ENCODE measurements around the gene ARRDC4. TPM values are rescaled to one million over a fixed set of nuclear protein-coding genes. Genes with fewer than 3 reads are reported as not detected.

Gene ARRDC4
- total RNA-seq, 2 experiments from 2014 or later: 0.52 to 0.56 TPM

GRCh38 chr15:97953748-97954147 lies 6.8 kb upstream of the ARRDC4 start:
- H3K36me3 Mint-ChIP-seq (ENCODE audit: low read depth): no peaks in the 10 kb centered on the region
- H3K4me1 Mint-ChIP-seq: no peaks in the 10 kb centered on the region
- no peak overlapping the region for H3K4me3 Mint-ChIP-seq
- no peaks in the 10 kb centered on the region for H3K9me3 Mint-ChIP-seq
- peaks cover 1% of the 10 kb centered on the region for H3K27me3 Mint-ChIP-seq
- DNase-seq: no peak
- no peak overlapping the region for H3K27ac Mint-ChIP-seq
- CTCF ChIA-PET: no interaction called here
- POLR2A ChIA-PET: no interaction called here

- POLR2A ChIA-PET: no interaction called here
- peaks cover 1% of the 10 kb centered on the region for H3K27me3 Mint-ChIP-seq
- peaks cover 8% of the 10 kb centered on the region for H3K4me1 Mint-ChIP-seq
- no peaks in the 10 kb centered on the region for H3K36me3 Mint-ChIP-seq (ENCODE audit: low read depth)
- DNase-seq: no peak
- CTCF ChIA-PET: no interaction called here
- H3K4me3 Mint-ChIP-seq: no peak overlapping the region
- H3K9me3 Mint-ChIP-seq: no peaks in the 10 kb centered on the region
- no peak overlapping the region for H3K27ac Mint-ChIP-seq
These were observed 5.5 kb upstream of the ARRDC4 start for GRCh38 chr15:97955035-97955434.

DNA sequence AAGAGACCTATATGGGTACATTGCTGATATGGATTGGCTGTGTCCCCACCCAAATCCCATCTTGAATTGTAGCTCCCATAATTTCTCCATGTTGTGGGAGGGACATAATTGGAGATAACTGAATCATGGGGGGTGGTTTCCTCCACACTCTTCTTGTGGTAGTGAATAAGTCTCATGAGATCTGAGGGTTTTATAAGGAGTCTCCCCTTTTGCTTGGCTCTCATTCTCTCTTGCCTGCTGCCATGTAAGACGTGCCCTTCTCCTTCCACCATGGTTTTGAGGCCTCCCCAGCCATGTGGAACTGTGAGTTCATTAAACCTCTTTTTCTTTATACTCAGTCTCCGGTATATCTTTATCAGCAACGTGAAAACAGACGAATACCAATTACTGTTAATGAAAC lies 5.0 kb upstream of the ARRDC4 start:
- DNase-seq: no peak
- Mint-ChIP-seq H3K4me3 (no peak overlapping the region), H3K27me3 (peaks cover 1% of the 10 kb centered on the region), H3K27ac (peak overlapping the region; percentile 37), H3K9me3 (no peaks in the 10 kb centered on the region), H3K4me1 (peaks cover 12% of the 10 kb centered on the region), H3K36me3 (ENCODE audit: low read depth) (no peaks in the 10 kb centered on the region)
- ChIA-PET POLR2A (no interaction called here), CTCF (no interaction called here)

- CTCF ChIA-PET: interaction anchor here (1.2 kb wide), 1 partner anchor 10 kb away, joined by 3 read pairs; no protein-coding TSS in a partner anchor
- DNase-seq: no peak
- no peaks in the 10 kb centered on the region for H3K9me3 Mint-ChIP-seq
- peaks cover 13% of the 10 kb centered on the region for H3K27me3 Mint-ChIP-seq
- peak overlapping the region; percentile 74 for H3K27ac Mint-ChIP-seq
- POLR2A ChIA-PET: no interaction called here
- peaks cover 22% of the 10 kb centered on the region for H3K4me1 Mint-ChIP-seq
- no peaks in the 10 kb centered on the region for H3K36me3 Mint-ChIP-seq (ENCODE audit: low read depth)
- H3K4me3 Mint-ChIP-seq: peak overlapping the region; percentile 66
These were observed 659 bp upstream of the ARRDC4 start for GRCh38 chr15:97959724-97960363.

DNA sequence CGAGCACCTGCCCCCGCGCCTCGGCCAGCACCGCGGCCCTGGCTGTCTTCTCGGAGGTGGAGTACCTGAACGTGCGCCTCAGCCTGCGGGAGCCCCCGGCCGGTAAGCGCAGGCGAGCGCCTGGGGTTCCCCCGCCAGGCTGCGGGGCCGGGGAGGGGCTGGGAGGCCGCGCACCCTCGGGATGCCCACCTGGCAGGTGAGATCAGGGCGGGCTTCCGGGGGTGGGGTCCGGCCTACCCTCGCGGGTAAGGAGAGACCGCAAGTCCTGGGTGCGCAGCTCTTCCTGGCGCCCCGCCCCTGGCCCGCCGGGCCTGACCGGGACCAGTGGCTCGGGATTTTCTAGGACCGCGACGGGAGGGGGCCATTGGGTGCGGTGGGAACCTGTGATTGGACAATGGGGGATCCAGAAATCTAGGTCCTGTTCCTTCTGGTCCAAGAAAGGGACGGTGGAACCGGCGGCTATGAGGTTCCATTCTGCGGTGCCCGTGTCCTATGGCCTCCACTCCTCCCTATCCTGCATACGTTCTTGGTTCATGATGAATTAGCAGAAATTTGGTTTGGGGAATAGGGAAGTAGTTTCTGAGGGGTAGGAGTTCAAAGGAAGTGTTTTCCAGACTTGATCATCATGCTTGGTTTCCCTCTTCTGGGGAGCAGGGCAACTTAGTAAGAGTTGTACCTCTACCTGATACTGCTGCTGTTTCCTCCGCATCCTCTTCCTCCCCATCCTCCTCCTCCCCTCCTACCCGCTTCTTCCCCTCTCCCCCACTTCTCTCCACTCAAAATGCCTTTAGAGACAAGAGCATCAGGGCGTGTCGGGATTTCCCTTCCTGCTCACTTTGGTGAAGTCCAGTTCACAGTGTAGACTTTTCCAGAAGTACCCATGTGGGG lies 808 bp downstream of the ARRDC4 start:
- POLR2A ChIA-PET: no interaction called here
- Mint-ChIP-seq H3K9me3 (no peaks in the 10 kb centered on the region), H3K4me1 (peaks cover 22% of the 10 kb centered on the region), H3K27ac (peak overlapping the region; percentile 55), H3K36me3 (ENCODE audit: low read depth) (no peaks in the 10 kb centered on the region), H3K27me3 (peaks cover 12% of the 10 kb centered on the region), H3K4me3 (peak overlapping the region; percentile 72)
- CTCF ChIA-PET: no interaction called here
- no peak for DNase-seq

- Mint-ChIP-seq H3K36me3 (ENCODE audit: low read depth) (no peaks in the 10 kb centered on the region), H3K4me1 (peaks cover 22% of the 10 kb centered on the region), H3K9me3 (no peaks in the 10 kb centered on the region), H3K4me3 (peak overlapping the region; percentile 72), H3K27me3 (peaks cover 12% of the 10 kb centered on the region), H3K27ac (no peak overlapping the region)
- no peak for DNase-seq
- POLR2A ChIA-PET: no interaction called here
- CTCF ChIA-PET: no interaction called here
These were observed 1.8 kb downstream of the ARRDC4 start for GRCh38 chr15:97962263-97962662.

GRCh38 chr15:97963779-97964178 lies 3.3 kb downstream of the ARRDC4 start:
- ChIA-PET POLR2A (no interaction called here), CTCF (no interaction called here)
- Mint-ChIP-seq H3K27me3 (peaks cover 12% of the 10 kb centered on the region), H3K9me3 (no peaks in the 10 kb centered on the region), H3K27ac (no peak overlapping the region), H3K36me3 (ENCODE audit: low read depth) (no peaks in the 10 kb centered on the region), H3K4me3 (no peak overlapping the region), H3K4me1 (peaks cover 22% of the 10 kb centered on the region)
- DNase-seq: no peak

- ChIA-PET CTCF (interaction anchor here (0.6 kb wide), 1 partner anchor 18 kb away, joined by 3 read pairs; no protein-coding TSS in a partner anchor), POLR2A (no interaction called here)
- no peak for DNase-seq
- no peaks in the 10 kb centered on the region for H3K9me3 Mint-ChIP-seq
- peaks cover 10% of the 10 kb centered on the region for H3K4me1 Mint-ChIP-seq
- no peaks in the 10 kb centered on the region for H3K36me3 Mint-ChIP-seq (ENCODE audit: low read depth)
- H3K27ac Mint-ChIP-seq: no peak overlapping the region
- peaks cover 12% of the 10 kb centered on the region for H3K27me3 Mint-ChIP-seq
- no peak overlapping the region for H3K4me3 Mint-ChIP-seq
These were observed 5.7 kb downstream of the ARRDC4 start for GRCh38 chr15:97966246-97966645.

- peaks cover 4% of the 10 kb centered on the region for H3K4me1 Mint-ChIP-seq
- no peaks in the 10 kb centered on the region for H3K9me3 Mint-ChIP-seq
- no peak for DNase-seq
- CTCF ChIA-PET: interaction anchor here (0.6 kb wide), 1 partner anchor 17 kb away, joined by 3 read pairs; no protein-coding TSS in a partner anchor
- POLR2A ChIA-PET: no interaction called here
- peaks cover 7% of the 10 kb centered on the region for H3K27me3 Mint-ChIP-seq
- no peak overlapping the region for H3K27ac Mint-ChIP-seq
- no peaks in the 10 kb centered on the region for H3K36me3 Mint-ChIP-seq (ENCODE audit: low read depth)
- no peak overlapping the region for H3K4me3 Mint-ChIP-seq
These were observed 6.6 kb downstream of the ARRDC4 start for GRCh38 chr15:97966924-97967620.

DNA sequence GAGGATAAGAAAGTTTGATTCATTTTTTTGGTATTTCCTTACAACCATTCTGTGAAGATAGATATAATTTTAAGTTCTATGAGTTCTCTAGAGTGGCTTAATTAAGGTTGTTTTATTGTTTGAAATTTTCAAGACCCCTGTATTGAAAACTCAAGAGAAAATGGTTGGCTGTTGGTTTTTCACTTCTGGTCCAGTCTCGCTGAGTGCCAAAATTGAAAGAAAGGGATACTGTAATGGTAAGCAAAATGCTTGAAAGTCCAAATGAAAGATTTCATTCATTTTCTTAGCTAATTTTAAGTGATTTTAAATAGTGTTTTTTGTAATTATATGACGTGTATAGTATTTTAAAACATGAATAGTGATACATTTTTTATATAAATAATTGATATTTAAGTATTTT lies 7.4 kb downstream of the ARRDC4 start:
- ChIA-PET POLR2A (no interaction called here), CTCF (no interaction called here)
- Mint-ChIP-seq H3K36me3 (ENCODE audit: low read depth) (no peaks in the 10 kb centered on the region), H3K4me1 (no peaks in the 10 kb centered on the region), H3K27me3 (peaks cover 3% of the 10 kb centered on the region), H3K4me3 (no peak overlapping the region), H3K27ac (no peak overlapping the region), H3K9me3 (no peaks in the 10 kb centered on the region)
- no peak for DNase-seq

DNA sequence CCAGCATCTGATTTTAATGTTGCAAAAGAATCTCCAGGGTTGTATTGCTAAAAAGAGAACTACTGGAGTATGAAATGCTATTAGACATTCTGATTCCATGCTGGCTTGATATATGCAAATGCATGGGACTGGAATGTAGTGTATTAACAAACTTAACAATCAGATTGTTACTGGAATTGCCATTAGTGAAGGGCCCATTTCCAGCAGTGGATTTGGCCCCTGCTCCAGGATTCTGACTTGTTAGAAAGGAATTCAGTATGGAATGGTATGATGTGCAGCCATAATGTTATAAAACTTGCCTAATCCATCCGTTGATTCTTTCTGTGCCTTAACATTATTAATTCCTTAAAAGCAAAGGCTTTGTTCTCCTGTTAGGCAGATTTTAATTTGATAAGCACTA lies 7.9 kb downstream of the ARRDC4 start:
- Mint-ChIP-seq H3K4me1 (no peaks in the 10 kb centered on the region), H3K4me3 (no peak overlapping the region), H3K9me3 (no peaks in the 10 kb centered on the region), H3K27ac (no peak overlapping the region), H3K36me3 (ENCODE audit: low read depth) (no peaks in the 10 kb centered on the region), H3K27me3 (peaks cover 2% of the 10 kb centered on the region)
- CTCF ChIA-PET: no interaction called here
- POLR2A ChIA-PET: no interaction called here
- DNase-seq: no peak

DNA sequence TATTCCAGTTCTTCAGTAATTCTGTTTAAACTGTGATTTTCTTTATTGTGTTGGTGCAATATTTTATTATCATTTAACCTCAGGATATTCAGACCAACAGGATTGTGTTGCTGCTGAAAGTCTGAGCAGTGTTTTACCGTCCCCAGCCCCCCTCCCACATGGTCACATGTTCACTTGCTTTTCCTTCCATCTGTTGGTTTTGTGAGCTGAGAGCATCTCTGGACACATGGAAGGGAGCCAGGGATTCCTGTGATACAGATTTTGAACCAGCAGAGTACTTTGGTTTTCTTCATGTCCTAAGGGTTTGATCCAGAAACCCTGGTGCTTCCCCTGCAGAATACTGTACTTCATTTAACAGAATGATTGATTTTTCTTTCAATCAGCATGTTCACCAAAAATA lies 11.9 kb downstream of the ARRDC4 start:
- H3K36me3 Mint-ChIP-seq (ENCODE audit: low read depth): no peaks in the 10 kb centered on the region
- POLR2A ChIA-PET: no interaction called here

GRCh38 chr15:97976129-97976528 lies 15.6 kb downstream of the ARRDC4 start:
- no peak overlapping the region for H3K4me3 Mint-ChIP-seq
- no peak overlapping the region for H3K27ac Mint-ChIP-seq
- no peaks in the 10 kb centered on the region for H3K36me3 Mint-ChIP-seq (ENCODE audit: low read depth)
- ChIA-PET CTCF (no interaction called here), POLR2A (no interaction called here)
- no peak for DNase-seq
- H3K4me1 Mint-ChIP-seq: peaks cover 9% of the 10 kb centered on the region
- H3K27me3 Mint-ChIP-seq: no peaks in the 10 kb centered on the region
- no peaks in the 10 kb centered on the region for H3K9me3 Mint-ChIP-seq

More for the DNA sequence above, 11.9 kb downstream of the ARRDC4 start:
- CTCF ChIA-PET: no interaction called here
- H3K27ac Mint-ChIP-seq: no peak overlapping the region
- no peak for DNase-seq
- H3K4me3 Mint-ChIP-seq: no peak overlapping the region
- H3K27me3 Mint-ChIP-seq: no peaks in the 10 kb centered on the region
- H3K9me3 Mint-ChIP-seq: no peaks in the 10 kb centered on the region
- H3K4me1 Mint-ChIP-seq: no peaks in the 10 kb centered on the region

Measured in activated CD4-positive, alpha-beta T cell treated with anti-CD3 and anti-CD28 coated beads, Interleukin-2, amount 10 ng/mL, durations not matched to agents 7 days and 5 days (primary cell).